RWPE1 (cell line): ENCODE results near the gene UBE2R2.

Experiments
- CTCF ChIA-PET: fragments of 350-600 bp; sonication (Branson Sonifier 250); formaldehyde crosslinking; extraction: SDS; loops from one replicate; lab custom pipeline; 2021; lab: Yijun Ruan, JAX
- POLR2A ChIA-PET: fragments of 400-600 bp; formaldehyde crosslinking; extraction: SDS; loops from one replicate; lab custom pipeline; 2020; ENCODE audit warnings: antibody characterized with exemption; ENCODE audit not compliant: low non-redundant PET; lab: Yijun Ruan, JAX
- DNase-seq: peaks from one replicate; pipeline ENCODE4 v3.0.0; 2012; ENCODE audit warnings: low spot score
- H3K27ac ChIP-seq: fragments of 450-650 bp; 2 replicates; pipeline ENCODE4 v1.5.1; 2017
- CTCF ChIP-seq: fragments of 450-650 bp; conservative IDR thresholded peaks from 2 replicates; pipeline ENCODE4 v1.5.1; 2017; ENCODE audit warnings: low read depth, mild to moderate bottlenecking

The UBE2R2 gene

GRCh38 chr9:33923079-33923478 lies 106.1 kb downstream of the UBE2R2 start:
- ChIA-PET CTCF (no interaction called here), POLR2A (no interaction called here)
- no peak for DNase-seq
- peak overlapping the region; percentile 44 for H3K27ac ChIP-seq
- no peak for TF ChIP-seq CTCF

- TF ChIP-seq CTCF = no peak
- no peak for DNase-seq
- POLR2A ChIA-PET = no interaction called here
- CTCF ChIA-PET = interaction anchor here (0.8 to 1.0 kb wide), 2 partner anchors 11 to 195 kb away, joined by 3 to 4 read pairs; no protein-coding TSS in a partner anchor
- peak overlapping the region; percentile 44 for H3K27ac ChIP-seq
Observed at GRCh38 chr9:33923998-33924701, 107.2 kb downstream of the UBE2R2 start.

- CTCF ChIA-PET = interaction anchor here (0.6 to 1.0 kb wide), 5 partner anchors 10 to 248 kb away, joined by 3 to 4 read pairs (median 3); no protein-coding TSS in a partner anchor
- peak; percentile 30 for DNase-seq
- peak overlapping the region; percentile 44 for H3K27ac ChIP-seq
- no peak; the same call in 1 of the 2 replicates for TF ChIP-seq CTCF
- POLR2A ChIA-PET = no interaction called here
Observed at GRCh38 chr9:33924978-33925797, 108.2 kb downstream of the UBE2R2 start.

GRCh38 chr9:33926746-33927485 lies 110.0 kb downstream of the UBE2R2 start:
- TF ChIP-seq CTCF = no peak
- H3K27ac ChIP-seq = peak overlapping the region; percentile 44; the same call in 1 of the 2 replicates
- DNase-seq = no peak
- CTCF ChIA-PET = interaction anchor here (0.6 kb wide), 1 partner anchor 148 kb away, joined by 4 read pairs; no protein-coding TSS in a partner anchor
- POLR2A ChIA-PET = no interaction called here

- peak overlapping the region; percentile 44; the same call in 1 of the 2 replicates for H3K27ac ChIP-seq
- TF ChIP-seq CTCF = no peak
- CTCF ChIA-PET = no interaction called here
- no peak for DNase-seq
- POLR2A ChIA-PET = no interaction called here
Observed at GRCh38 chr9:33927694-33928093, 110.7 kb downstream of the UBE2R2 start.

- ChIA-PET POLR2A (interaction anchor here (0.6 kb wide), 1 partner anchor 14 kb away, joined by 3 read pairs; no protein-coding TSS in a partner anchor), CTCF (no interaction called here)
- H3K27ac ChIP-seq = peak overlapping the region; percentile 9
- no peak for DNase-seq
- no peak for TF ChIP-seq CTCF
Observed at GRCh38 chr9:33931326-33931725, 114.4 kb downstream of the UBE2R2 start.
